ENCODE measurements around the gene VGLL3. TPM values are rescaled to one million over a fixed set of nuclear protein-coding genes. Genes with fewer than 3 reads are reported as not detected.

VGLL3 gene
- total RNA-seq, 2 donors from 2014 or later = 0.44 to 1.8 TPM

DNA sequence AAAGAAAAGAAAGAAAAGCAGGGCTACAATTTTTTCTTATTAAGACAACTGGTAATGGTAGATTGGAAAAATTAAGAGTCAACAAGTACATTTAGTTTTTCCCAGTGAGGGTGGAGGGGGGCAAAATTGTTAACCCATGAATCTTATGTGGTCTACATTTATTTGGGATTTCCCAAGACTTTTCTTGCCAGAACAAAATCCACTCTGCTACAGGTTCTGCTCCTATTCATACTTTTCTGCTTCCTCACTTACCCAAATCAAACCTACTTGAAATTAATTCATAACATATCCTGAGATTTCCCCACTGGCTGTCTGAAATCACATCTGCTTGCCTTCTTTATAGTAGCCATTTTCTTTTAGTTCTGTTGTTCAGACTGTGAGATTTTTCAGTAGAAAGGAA lies 41.1 kb downstream of the VGLL3 start:
- no peaks in the 10 kb centered on the region for H3K4me1 ChIP-seq (ENCODE audit: control insufficient read depth, insufficient read depth, low read length)
- H3K9me3 ChIP-seq (ENCODE audit: control insufficient read depth, low read length) = no peaks in the 10 kb centered on the region
- no peak for DNase-seq
- no peak overlapping the region for H3K4me3 Mint-ChIP-seq
- H3K27me3 Mint-ChIP-seq (ENCODE audit: insufficient read depth) = no peaks in the 10 kb centered on the region
- no peak overlapping the region for H3K9ac ChIP-seq (ENCODE audit: extremely low read depth, low read length, poor library complexity, severe bottlenecking)
- no peaks in the 10 kb centered on the region for H3K27me3 ChIP-seq (ENCODE audit: control insufficient read depth, insufficient read depth, low read length, poor library complexity, severe bottlenecking)
- H3K36me3 Mint-ChIP-seq (ENCODE audit: low read depth) = no peaks in the 10 kb centered on the region
- no peaks in the 10 kb centered on the region for H3K9me3 Mint-ChIP-seq
- TF ChIP-seq, protein P1, sequence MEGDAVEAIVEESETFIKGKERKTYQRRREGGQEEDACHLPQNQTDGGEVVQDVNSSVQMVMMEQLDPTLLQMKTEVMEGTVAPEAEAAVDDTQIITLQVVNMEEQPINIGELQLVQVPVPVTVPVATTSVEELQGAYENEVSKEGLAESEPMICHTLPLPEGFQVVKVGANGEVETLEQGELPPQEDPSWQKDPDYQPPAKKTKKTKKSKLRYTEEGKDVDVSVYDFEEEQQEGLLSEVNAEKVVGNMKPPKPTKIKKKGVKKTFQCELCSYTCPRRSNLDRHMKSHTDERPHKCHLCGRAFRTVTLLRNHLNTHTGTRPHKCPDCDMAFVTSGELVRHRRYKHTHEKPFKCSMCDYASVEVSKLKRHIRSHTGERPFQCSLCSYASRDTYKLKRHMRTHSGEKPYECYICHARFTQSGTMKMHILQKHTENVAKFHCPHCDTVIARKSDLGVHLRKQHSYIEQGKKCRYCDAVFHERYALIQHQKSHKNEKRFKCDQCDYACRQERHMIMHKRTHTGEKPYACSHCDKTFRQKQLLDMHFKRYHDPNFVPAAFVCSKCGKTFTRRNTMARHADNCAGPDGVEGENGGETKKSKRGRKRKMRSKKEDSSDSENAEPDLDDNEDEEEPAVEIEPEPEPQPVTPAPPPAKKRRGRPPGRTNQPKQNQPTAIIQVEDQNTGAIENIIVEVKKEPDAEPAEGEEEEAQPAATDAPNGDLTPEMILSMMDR (conservative IDR thresholded peaks at IDR 0.05) = no peak
- H3K4me3 ChIP-seq (ENCODE audit: low read length) = no peak overlapping the region
- H3K4me1 Mint-ChIP-seq = no peaks in the 10 kb centered on the region
- no peak overlapping the region for H3K27ac Mint-ChIP-seq
- no peaks in the 10 kb centered on the region for H3K36me3 ChIP-seq (ENCODE audit: control insufficient read depth, insufficient read depth, low read length)
- no peak overlapping the region for H3K27ac ChIP-seq (ENCODE audit: low read depth, low read length)

DNA sequence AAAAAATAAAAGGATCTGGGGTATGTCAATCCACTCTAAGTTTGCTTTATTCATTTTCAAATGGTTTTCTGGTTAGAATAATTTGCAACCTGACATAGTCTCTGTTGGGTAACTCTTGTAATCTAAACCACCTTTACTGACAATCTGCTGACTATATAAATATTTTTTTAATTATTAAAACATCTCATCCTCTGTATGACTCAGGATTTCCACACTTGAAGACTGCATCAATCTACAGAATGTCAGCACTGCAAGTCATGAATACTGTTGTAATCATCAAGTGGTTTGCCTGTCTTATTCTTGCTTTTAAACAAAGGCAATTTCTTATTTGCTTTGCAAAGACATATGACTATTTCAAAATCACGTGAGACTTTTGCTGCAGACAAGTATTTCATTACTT lies 42.1 kb downstream of the VGLL3 start:
- H3K4me1 ChIP-seq (ENCODE audit: control insufficient read depth, insufficient read depth, low read length) = no peaks in the 10 kb centered on the region
- no peaks in the 10 kb centered on the region for H3K36me3 ChIP-seq (ENCODE audit: control insufficient read depth, insufficient read depth, low read length)
- 64 to 94% methylated on average over 1 of the region's 1 CpG for WGBS, 2 experiments (ENCODE audit: insufficient coverage in 1 of 2, insufficient read length in 1 of 2)
- Mint-ChIP-seq H3K9me3 (no peaks in the 10 kb centered on the region), H3K27me3 (ENCODE audit: insufficient read depth) (no peaks in the 10 kb centered on the region), H3K4me1 (no peaks in the 10 kb centered on the region), H3K27ac (no peak overlapping the region), H3K36me3 (ENCODE audit: low read depth) (no peaks in the 10 kb centered on the region), H3K4me3 (no peak overlapping the region)
- no peaks in the 10 kb centered on the region for H3K27me3 ChIP-seq (ENCODE audit: control insufficient read depth, insufficient read depth, low read length, poor library complexity, severe bottlenecking)
- no peak overlapping the region for H3K4me3 ChIP-seq (ENCODE audit: low read length)
- H3K27ac ChIP-seq (ENCODE audit: low read depth, low read length) = no peak overlapping the region
- H3K9me3 ChIP-seq (ENCODE audit: control insufficient read depth, low read length) = no peaks in the 10 kb centered on the region
- no peak overlapping the region for H3K9ac ChIP-seq (ENCODE audit: extremely low read depth, low read length, poor library complexity, severe bottlenecking)
- TF ChIP-seq, protein P1 (conservative IDR thresholded peaks at IDR 0.05) = no peak
- no peak for DNase-seq

DNA sequence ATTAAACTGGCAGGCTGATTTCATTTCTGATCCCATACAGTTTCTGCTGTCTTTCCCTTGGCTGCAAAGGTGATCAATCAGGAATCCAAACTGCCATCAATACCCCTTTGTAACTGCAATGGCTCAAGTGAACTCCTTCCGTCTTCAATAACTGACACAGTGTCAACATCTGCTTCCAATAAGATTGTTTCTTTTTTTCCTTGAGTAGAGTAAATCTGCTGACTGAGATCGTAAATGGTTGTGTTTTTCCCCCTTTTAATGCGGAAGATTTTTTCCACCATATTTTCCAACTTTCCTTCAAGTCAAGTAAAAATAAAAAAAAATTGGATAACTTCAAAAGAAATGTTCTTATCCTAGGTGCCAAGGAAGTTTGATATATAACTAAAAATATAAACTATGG lies 48.7 kb downstream of the VGLL3 start:
- no peak for DNase-seq
- 80 to 85% methylated on average over 1 to 2 of the region's 3 CpGs for WGBS, 2 experiments (ENCODE audit: insufficient coverage in 1 of 2, insufficient read length in 1 of 2)
- Mint-ChIP-seq H3K4me3 (no peak overlapping the region), H3K9me3 (no peaks in the 10 kb centered on the region), H3K27ac (no peak overlapping the region), H3K4me1 (no peaks in the 10 kb centered on the region), H3K27me3 (ENCODE audit: insufficient read depth) (no peaks in the 10 kb centered on the region), H3K36me3 (ENCODE audit: low read depth) (no peaks in the 10 kb centered on the region)
- Histone ChIP-seq H3K36me3 (ENCODE audit: control insufficient read depth, insufficient read depth, low read length) (no peaks in the 10 kb centered on the region), H3K27ac (ENCODE audit: low read depth, low read length) (no peak overlapping the region), H3K27me3 (ENCODE audit: control insufficient read depth, insufficient read depth, low read length, poor library complexity, severe bottlenecking) (no peaks in the 10 kb centered on the region), H3K4me1 (ENCODE audit: control insufficient read depth, insufficient read depth, low read length) (no peaks in the 10 kb centered on the region), H3K9me3 (ENCODE audit: control insufficient read depth, low read length) (no peaks in the 10 kb centered on the region), H3K4me3 (ENCODE audit: low read length) (no peak overlapping the region), H3K9ac (ENCODE audit: extremely low read depth, low read length, poor library complexity, severe bottlenecking) (no peak overlapping the region)
- TF ChIP-seq, protein P1 (conservative IDR thresholded peaks at IDR 0.05) = no peak

Measured in endodermal cell (in vitro differentiated cells).